ENCODE measurements around the gene JMJD8. TPM values are rescaled to one million over a fixed set of nuclear protein-coding genes. Genes with fewer than 3 reads are reported as not detected.
A peak's percentile ranks its signal among the peaks of the same experiment; 100 is the strongest.

Gene JMJD8
- total RNA-seq, 4 donors from 2014 or later: 73.2 to 114 (median 88.1) TPM

GRCh38 chr16:719815-720446 is 35.8 kb upstream of the JMJD8 start:
- Histone ChIP-seq H3K27ac (replicated peaks in 1 of 4) (peak overlapping the region; percentile 81 to 94 (median 91)), H3K27me3 (peaks cover 0 to 9% (median 0%) of the 10 kb centered on the region in 4 donors), H3K4me1 (peaks cover 37 to 68% (median 56%) of the 10 kb centered on the region in 4 donors), H3K4me3 (peak overlapping the region; percentile 67 to 98 (median 75)), H3K9me3 (no peaks in the 10 kb centered on the region), H3K36me3 (peaks cover 0 to 10% (median 8%) of the 10 kb centered on the region in 4 donors)
- TF ChIP-seq POLR2AphosphoS5 (IDR thresholded peaks at IDR 0.05) (no peak), POLR2A (IDR thresholded peaks at IDR 0.05; ENCODE audit: low read depth) (no peak), EP300 (IDR thresholded peaks at IDR 0.05) (no peak), CTCF (IDR thresholded peaks at IDR 0.05) (no peak)
- intact Hi-C loops (cut with DNase I): no loop called here
- no peak for DNase-seq (ENCODE audit: extremely low spot score)
- 10% methylated on average over 13 of the region's 16 CpGs for WGBS

GRCh38 chr16:718922-719321 is 34.8 kb upstream of the JMJD8 start:
- Histone ChIP-seq H3K4me1 (peaks cover 43 to 77% (median 65%) of the 10 kb centered on the region in 4 donors), H3K27ac (replicated peaks in 1 of 4) (no peak overlapping the region), H3K27me3 (peaks cover 0 to 4% (median 0%) of the 10 kb centered on the region in 4 donors), H3K36me3 (peaks cover 0 to 10% (median 8%) of the 10 kb centered on the region in 4 donors), H3K4me3 (no peak overlapping the region), H3K9me3 (no peaks in the 10 kb centered on the region)
- WGBS: 87% methylated on average over 5 of the region's 6 CpGs
- intact Hi-C loops (cut with DNase I): no loop called here
- no peak for DNase-seq (ENCODE audit: extremely low spot score)
- TF ChIP-seq CTCF (IDR thresholded peaks at IDR 0.05): no peak
- no peak for TF ChIP-seq EP300 (IDR thresholded peaks at IDR 0.05)
- no peak for TF ChIP-seq POLR2AphosphoS5 (IDR thresholded peaks at IDR 0.05)
- TF ChIP-seq POLR2A (IDR thresholded peaks at IDR 0.05; ENCODE audit: low read depth): no peak

GRCh38 chr16:718389-718788 is 34.3 kb upstream of the JMJD8 start:
- H3K4me3 ChIP-seq: no peak overlapping the region
- no peak for TF ChIP-seq EP300 (IDR thresholded peaks at IDR 0.05)
- TF ChIP-seq CTCF (IDR thresholded peaks at IDR 0.05): no peak
- no peak for TF ChIP-seq POLR2AphosphoS5 (IDR thresholded peaks at IDR 0.05)
- TF ChIP-seq POLR2A (IDR thresholded peaks at IDR 0.05; ENCODE audit: low read depth): no peak
- intact Hi-C loops (cut with DNase I): no loop called here
- H3K4me1 ChIP-seq: peaks cover 43 to 78% (median 66%) of the 10 kb centered on the region in 4 donors
- H3K36me3 ChIP-seq: peaks cover 0 to 10% (median 8%) of the 10 kb centered on the region in 4 donors
- no peaks in the 10 kb centered on the region for H3K9me3 ChIP-seq
- H3K27me3 ChIP-seq: peaks cover 0 to 7% (median 0%) of the 10 kb centered on the region in 4 donors
- 88% methylated on average over 8 of the region's 9 CpGs for WGBS
- H3K27ac ChIP-seq (replicated peaks in 1 of 4): no peak overlapping the region
- no peak for DNase-seq (ENCODE audit: extremely low spot score)

GRCh38 chr16:717450-718245 is 33.5 kb upstream of the JMJD8 start:
- WGBS: 85% methylated on average over 9 of the region's 32 CpGs
- H3K4me1 ChIP-seq: peaks cover 43 to 79% (median 67%) of the 10 kb centered on the region in 4 donors
- no peak for TF ChIP-seq POLR2A (IDR thresholded peaks at IDR 0.05; ENCODE audit: low read depth)
- no peak for TF ChIP-seq CTCF (IDR thresholded peaks at IDR 0.05)
- no peak for TF ChIP-seq EP300 (IDR thresholded peaks at IDR 0.05)
- TF ChIP-seq POLR2AphosphoS5 (IDR thresholded peaks at IDR 0.05): no peak
- H3K36me3 ChIP-seq: peaks cover 0 to 10% (median 5%) of the 10 kb centered on the region in 4 donors
- H3K9me3 ChIP-seq: no peaks in the 10 kb centered on the region
- H3K27me3 ChIP-seq: peaks cover 0 to 7% (median 0%) of the 10 kb centered on the region in 4 donors
- intact Hi-C loops (cut with DNase I): no loop called here
- H3K4me3 ChIP-seq: no peak overlapping the region
- DNase-seq (ENCODE audit: extremely low spot score): no peak
- H3K27ac ChIP-seq (replicated peaks in 1 of 4): no peak overlapping the region

Measured in esophagus muscularis mucosa (tissue), 4 donors.